ENCODE data around the gene MUC20. TPM values are rescaled to one million over a fixed set of nuclear protein-coding genes. Genes with fewer than 3 reads are reported as not detected.

Gene MUC20
- total and polyA plus RNA-seq, 9 of the 15 experiments (the other 6 are each of a cell fraction or from before 2014, with no cell fraction given): 0.03 to 0.23 (median 0.15) TPM; not detected in 3

DNA sequence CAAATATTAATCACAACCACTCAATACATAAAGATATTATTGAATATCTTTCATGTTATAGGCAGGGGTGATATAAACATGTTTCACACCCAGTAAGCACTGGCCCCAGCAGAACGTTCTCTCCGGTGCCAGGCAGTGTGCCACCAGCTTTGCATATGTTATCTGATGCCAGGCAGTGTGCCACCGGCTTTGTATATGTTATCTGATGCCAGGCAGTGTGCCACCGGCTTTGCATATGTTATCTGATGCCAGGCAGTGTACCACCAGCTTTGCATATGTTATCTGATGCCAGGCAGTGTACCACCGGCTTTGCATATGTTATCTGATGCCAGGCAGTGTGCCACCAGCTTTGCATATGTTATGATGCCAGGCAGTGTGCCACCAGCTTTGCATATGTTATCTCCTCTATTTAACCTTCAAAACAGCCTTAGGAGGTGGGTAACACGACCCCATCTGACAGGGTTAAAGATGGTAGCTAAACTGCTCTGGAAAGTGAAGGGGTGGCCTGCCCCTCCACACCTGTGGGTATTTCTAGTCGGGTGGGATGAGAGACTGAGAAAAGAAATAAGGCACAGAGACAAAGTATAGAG lies 6.9 kb downstream of the MUC20 start:
- no peaks in the 10 kb centered on the region for H3K9me1 ChIP-seq (ENCODE audit: control insufficient read depth, insufficient read depth, low read length)
- H3K36me3 ChIP-seq (ENCODE audit: control insufficient read depth, insufficient read depth, low read length): no peaks in the 10 kb centered on the region
- H3K4me3 ChIP-seq: no peak overlapping the region
- TF ChIP-seq HDAC2 (IDR thresholded peaks at IDR 0.05): no peak
- TF ChIP-seq HDGF (IDR thresholded peaks at IDR 0.05): no peak
- TF ChIP-seq ATF2 (CRISPR knock-in tag; IDR thresholded peaks at IDR 0.05): no peak
- TF ChIP-seq ZBTB17 (CRISPR knock-in tag; IDR thresholded peaks at IDR 0.05): no peak
- TF ChIP-seq ZNF75A (CRISPR knock-in tag; IDR thresholded peaks at IDR 0.05): no peak
- no peak for TF ChIP-seq MEF2A (IDR thresholded peaks at IDR 0.05; ENCODE audit: control insufficient read depth, low read depth, low read length)
- TF ChIP-seq TCFL5 (CRISPR knock-in tag; conservative IDR thresholded peaks at IDR 0.05): no peak
- no peak for TF ChIP-seq RERE (CRISPR knock-in tag; IDR thresholded peaks at IDR 0.05; ENCODE audit: borderline replicate concordance)
- TF ChIP-seq ZNF589 (CRISPR knock-in tag; IDR thresholded peaks at IDR 0.05; ENCODE audit: low read depth): no peak
- TF ChIP-seq ZNF79 (CRISPR knock-in tag; IDR thresholded peaks at IDR 0.05; ENCODE audit: low read depth): no peak
- TF ChIP-seq ZNF561 (CRISPR knock-in tag; conservative IDR thresholded peaks at IDR 0.05): no peak
- TF ChIP-seq ATF6 (CRISPR knock-in tag; IDR thresholded peaks at IDR 0.05): no peak
- no peak overlapping the region for H3K27ac ChIP-seq (ENCODE audit: extremely low read depth, low read depth, low read length)
- intact Hi-C loops (cut with micrococcal nuclease): no loop called here
- H3K9me3 ChIP-seq (replicated peaks; ENCODE audit: control insufficient read depth, insufficient read depth, low read depth, low read length): no peaks in the 10 kb centered on the region
- no peak for DNase-seq (ENCODE audit: extremely low read depth in 1 of 4, low spot score in 3 of 4)
- no peak for ATAC-seq
- no peaks in the 10 kb centered on the region for H3K79me2 ChIP-seq (ENCODE audit: control insufficient read depth, insufficient read depth, low read length)
- no peaks in the 10 kb centered on the region; a peak in 1 of 5 replicates for H3K4me1 ChIP-seq (replicated peaks in 1 of 2; ENCODE audit: control insufficient read depth in 2 of 2, insufficient read depth in 2 of 2, low read length in 2 of 2)
- no peak for FAIRE-seq
- peaks cover 19 to 48% of the 10 kb centered on the region in 2 experiments for H3K27me3 ChIP-seq (ENCODE audit: control insufficient read depth in 2 of 2, insufficient read depth in 2 of 2, low read length in 2 of 2)
- WGBS (ENCODE audit: insufficient coverage, low coverage, missing lambda C conversion rate): 3% methylated on average over 7 of the region's 7 CpGs
- CTCF ChIA-PET (ENCODE audit: low intra/inter-chr PET ratio): no interaction called here
- H3K4me2 ChIP-seq (ENCODE audit: insufficient read depth, low read length): no peak overlapping the region
- no peak overlapping the region for H3K9ac ChIP-seq (ENCODE audit: insufficient read depth in 1 of 2, low read depth in 2 of 2, low read length in 2 of 2)
- no peak overlapping the region for H2AFZ ChIP-seq (ENCODE audit: low read depth, low read length)
- in situ Hi-C loops (cut with MboI): no loop called here
- POLR2A ChIA-PET: interaction anchor here (0.8 to 2.1 kb wide), 3 partner anchors 17 to 23 kb away, joined by 3 to 6 read pairs (median 4); no protein-coding TSS in a partner anchor
- no TSS peak for BruUV-seq (replicated peaks)
- no peaks in the 10 kb centered on the region for H4K20me1 ChIP-seq (replicated peaks; ENCODE audit: control insufficient read depth, insufficient read depth, low read length)
